Thyroid gland (tissue), 4 donors: ENCODE data around the gene GNG12. TPM values are rescaled to one million over a fixed set of nuclear protein-coding genes. Genes with fewer than 3 reads are reported as not detected.

Experiments used
- DNase-seq, 2 donors: peaks; one replicate each; pipeline ENCODE4 v3.0.0-alpha.2; 2019
- H3K27ac ChIP-seq, 3 donors: fragments of 200-600 bp; sonication (generic); 1 replicate in 2 of 3; 2 replicates in 1 of 3; pipeline ENCODE4 v1.5.1; 2016 to 2019; ENCODE audit warnings: mild to moderate bottlenecking in 1 of 3, moderate library complexity in 1 of 3
- H3K27me3 ChIP-seq: fragments of 200-600 bp; sonication (generic); one replicate; pipeline ENCODE4 v1.5.1; 2019
- H3K36me3 ChIP-seq, 2 donors: fragments of 200-600 bp; sonication (generic); one replicate each; pipeline ENCODE4 v1.5.1; 2016 to 2019
- H3K4me1 ChIP-seq, 2 donors: fragments of 200-600 bp; sonication (generic); one replicate each; pipeline ENCODE4 v1.5.1; 2017 to 2019
- H3K4me3 ChIP-seq, 3 donors: fragments of 200-600 bp; sonication (generic); replicated peaks in 1 of 3; 1 replicate in 2 of 3; 2 replicates in 1 of 3; pipeline ENCODE4 v1.5.1; 2016; ENCODE audit warnings: mild to moderate bottlenecking in 1 of 3
- H3K9me3 ChIP-seq: fragments of 200-600 bp; sonication (generic); one replicate; pipeline ENCODE4 v1.5.1; 2017
- POLR2A ChIP-seq, 2 donors: fragments of 450-650 bp; IDR thresholded peaks; one replicate each; pipeline ENCODE4 v1.6.1; 2017; ENCODE audit warnings: antibody characterized with exemption in 2 of 2, mild to moderate bottlenecking in 2 of 2, moderate library complexity in 1 of 2
- WGBS, 2 donors: methylation state at CpG; one replicate each; pipeline ENCODE4 v1.1.5; 2017; 5-methylcytosine and 5-hydroxymethylcytosine counted together
- intact Hi-C: fragments of 100-400 bp; cut with DNase I; formaldehyde crosslinking; loops from one replicate; pipeline ENCODE4 v1.15.1; 2023
- total RNA-seq, 4 donors: library from RNA; depleted of rRNA; stranded (reverse); fragments of >200 nt; gene quantifications; one replicate each; pipeline ENCODE4 v1.2.3, GENCODE V29; 2016
- TF ChIP-seq, protein P1 (sequence below), 6 experiments: fragments of 200-600 bp in 3 of 6; fragments of 450-650 bp in 3 of 6; sonication (generic) in 3 of 6; IDR thresholded peaks; one replicate each; pipeline ENCODE4 v1.5.1; 2016 to 2019; ENCODE audit warnings: antibody characterized with exemption in 6 of 6, mild to moderate bottlenecking in 2 of 6, inconsistent platforms in 1 of 6, moderate library complexity in 1 of 6

The GNG12 gene
- total RNA-seq, 4 donors from 2014 or later: 100 to 155 (median 127) TPM

DNA sequence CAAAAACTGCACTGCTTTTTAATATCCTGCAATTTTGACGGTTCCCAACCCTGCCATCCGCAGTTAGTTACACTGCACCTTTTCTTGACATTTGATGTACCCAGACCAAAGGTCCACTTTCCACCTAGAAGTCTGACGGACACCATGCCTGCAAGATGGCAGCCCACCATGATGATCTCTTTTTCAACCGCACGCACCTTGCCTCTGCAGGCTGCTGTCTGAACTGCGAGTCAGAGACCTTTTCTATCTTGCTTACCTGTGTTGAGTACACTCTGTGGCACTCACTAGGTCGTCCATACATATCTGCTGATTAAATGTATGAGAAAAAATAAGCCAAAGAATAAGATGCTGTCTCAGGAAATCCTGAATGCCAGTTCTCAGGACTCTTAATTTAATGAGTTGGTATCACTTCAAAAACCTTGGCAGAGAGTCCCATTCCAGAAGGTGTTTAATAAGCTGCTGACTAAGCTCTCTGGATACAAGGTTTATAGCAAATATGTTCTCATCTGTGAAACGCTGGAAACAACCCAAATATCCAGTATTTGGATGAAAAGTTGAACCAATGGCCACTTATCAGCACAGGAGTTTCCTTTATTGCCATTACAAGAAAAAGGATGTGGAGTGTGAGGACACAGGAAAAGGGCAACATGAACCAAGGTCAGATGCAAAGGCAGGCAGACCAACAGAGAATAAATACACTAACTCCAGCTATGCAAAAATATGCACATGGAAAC lies 37.9 kb downstream of the GNG12 start:
- H3K27ac ChIP-seq: no peak overlapping the region
- DNase-seq: no peak
- H3K36me3 ChIP-seq: no peaks in the 10 kb centered on the region
- no peak overlapping the region for H3K4me3 ChIP-seq
- H3K4me1 ChIP-seq: peaks cover 28 to 50% of the 10 kb centered on the region in 2 donors
- TF ChIP-seq, protein P1, sequence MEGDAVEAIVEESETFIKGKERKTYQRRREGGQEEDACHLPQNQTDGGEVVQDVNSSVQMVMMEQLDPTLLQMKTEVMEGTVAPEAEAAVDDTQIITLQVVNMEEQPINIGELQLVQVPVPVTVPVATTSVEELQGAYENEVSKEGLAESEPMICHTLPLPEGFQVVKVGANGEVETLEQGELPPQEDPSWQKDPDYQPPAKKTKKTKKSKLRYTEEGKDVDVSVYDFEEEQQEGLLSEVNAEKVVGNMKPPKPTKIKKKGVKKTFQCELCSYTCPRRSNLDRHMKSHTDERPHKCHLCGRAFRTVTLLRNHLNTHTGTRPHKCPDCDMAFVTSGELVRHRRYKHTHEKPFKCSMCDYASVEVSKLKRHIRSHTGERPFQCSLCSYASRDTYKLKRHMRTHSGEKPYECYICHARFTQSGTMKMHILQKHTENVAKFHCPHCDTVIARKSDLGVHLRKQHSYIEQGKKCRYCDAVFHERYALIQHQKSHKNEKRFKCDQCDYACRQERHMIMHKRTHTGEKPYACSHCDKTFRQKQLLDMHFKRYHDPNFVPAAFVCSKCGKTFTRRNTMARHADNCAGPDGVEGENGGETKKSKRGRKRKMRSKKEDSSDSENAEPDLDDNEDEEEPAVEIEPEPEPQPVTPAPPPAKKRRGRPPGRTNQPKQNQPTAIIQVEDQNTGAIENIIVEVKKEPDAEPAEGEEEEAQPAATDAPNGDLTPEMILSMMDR (IDR thresholded peaks at IDR 0.05): no peak
- TF ChIP-seq POLR2A (IDR thresholded peaks at IDR 0.05): no peak
- no peaks in the 10 kb centered on the region for H3K27me3 ChIP-seq
- intact Hi-C loops: no loop called here
- H3K9me3 ChIP-seq: no peaks in the 10 kb centered on the region
- WGBS, 2 donors: 79 to 91% methylated on average over 8 of the region's 8 CpGs

DNA sequence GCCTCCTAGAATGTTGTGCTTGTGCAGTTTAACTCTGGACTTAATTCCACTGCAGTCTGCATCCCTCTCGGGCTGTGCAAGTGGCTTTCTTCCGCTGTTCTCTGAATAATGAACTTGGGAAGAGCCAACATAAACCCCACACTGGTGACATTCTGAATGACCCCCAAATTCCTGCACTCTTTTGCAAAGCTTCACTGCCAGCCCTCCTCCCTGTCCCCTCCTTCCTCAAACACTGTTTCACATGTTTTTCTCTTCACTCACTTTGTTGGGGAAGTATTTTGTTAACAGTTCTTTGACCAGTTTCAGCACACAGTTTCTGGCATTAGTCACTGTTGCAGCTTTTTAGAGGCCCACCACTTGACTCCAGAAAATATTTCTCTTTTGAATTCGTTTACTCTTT lies 39.7 kb downstream of the GNG12 start:
- intact Hi-C loops: no loop called here
- peak overlapping the region; percentile 43 to 80 (median 63) for H3K27ac ChIP-seq
- H3K27me3 ChIP-seq: no peaks in the 10 kb centered on the region
- H3K36me3 ChIP-seq: no peaks in the 10 kb centered on the region
- no peak overlapping the region for H3K4me3 ChIP-seq
- no peak for TF ChIP-seq POLR2A (IDR thresholded peaks at IDR 0.05)
- TF ChIP-seq, protein P1 (IDR thresholded peaks at IDR 0.05): no peak
- WGBS, 2 donors: 34 to 45% methylated on average over 3 of the region's 3 CpGs
- no peaks in the 10 kb centered on the region for H3K9me3 ChIP-seq
- DNase-seq: no peak
- H3K4me1 ChIP-seq: peaks cover 34 to 60% of the 10 kb centered on the region in 2 donors

DNA sequence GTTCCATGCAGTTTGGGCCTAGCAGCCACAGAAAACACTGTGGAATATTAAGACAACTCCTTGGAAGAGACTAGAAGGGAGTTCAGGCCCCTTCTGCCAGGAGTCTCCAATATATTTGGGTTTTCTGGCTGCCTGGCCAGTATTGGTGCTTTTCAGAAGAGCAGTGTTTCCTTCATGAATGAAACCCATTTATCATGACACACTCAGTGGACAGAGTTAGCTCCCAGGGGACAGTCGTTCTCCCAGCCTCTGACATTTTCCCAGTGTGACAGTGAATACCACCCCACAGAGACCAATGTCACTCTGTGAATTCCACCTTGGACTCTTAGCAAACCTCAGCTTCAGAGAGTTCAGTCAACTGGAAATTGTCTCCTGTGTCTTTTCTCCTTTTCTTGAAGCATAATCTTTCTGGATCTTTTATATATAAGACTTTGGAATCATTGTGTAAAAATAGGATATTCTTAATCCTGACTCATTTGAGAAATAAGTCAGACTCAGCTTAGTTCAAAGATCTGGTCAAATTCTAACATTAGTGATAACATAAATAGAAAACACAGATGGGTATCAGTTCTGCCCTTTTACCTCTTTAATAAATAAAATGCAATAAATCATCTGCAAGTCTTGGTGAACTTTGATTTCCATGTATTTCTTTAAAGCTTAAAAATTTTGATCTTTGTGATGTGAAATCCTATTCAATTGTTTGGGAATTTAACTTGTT lies 40.4 kb downstream of the GNG12 start:
- Histone ChIP-seq H3K9me3 (no peaks in the 10 kb centered on the region), H3K27me3 (no peaks in the 10 kb centered on the region), H3K36me3 (no peaks in the 10 kb centered on the region), H3K4me3 (no peak overlapping the region), H3K4me1 (peaks cover 40 to 66% of the 10 kb centered on the region in 2 donors), H3K27ac (peak overlapping the region; percentile 11 to 80 (median 43))
- intact Hi-C loops: no loop called here
- 44 to 50% methylated on average over 1 of the region's 1 CpG for WGBS, 2 donors
- no peak for TF ChIP-seq POLR2A (IDR thresholded peaks at IDR 0.05)
- TF ChIP-seq, protein P1 (IDR thresholded peaks at IDR 0.05): no peak
- DNase-seq: no peak

DNA sequence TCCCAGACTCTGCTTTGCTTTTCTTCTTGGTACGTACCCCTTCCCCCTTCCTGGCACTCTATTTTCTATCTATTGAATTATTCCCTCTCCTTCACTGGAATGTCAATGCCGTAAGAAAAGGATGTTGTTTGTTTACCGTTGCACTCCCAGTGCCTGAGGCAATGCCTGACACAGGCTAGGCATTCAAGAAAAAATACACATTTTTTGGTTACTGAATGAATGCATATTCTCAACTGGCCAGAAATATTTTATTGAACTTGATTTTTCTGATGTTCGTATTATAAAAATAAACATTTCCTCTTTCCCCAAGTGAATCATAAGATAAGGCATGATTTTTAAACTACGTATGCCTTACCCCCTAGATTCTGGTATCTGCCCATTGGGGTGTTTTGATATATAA lies 41.2 kb downstream of the GNG12 start:
- no peaks in the 10 kb centered on the region for H3K9me3 ChIP-seq
- H3K27me3 ChIP-seq: no peaks in the 10 kb centered on the region
- H3K4me1 ChIP-seq: peaks cover 48 to 74% of the 10 kb centered on the region in 2 donors
- TF ChIP-seq, protein P1 (IDR thresholded peaks at IDR 0.05): no peak
- TF ChIP-seq POLR2A (IDR thresholded peaks at IDR 0.05): no peak
- whole genome bisulfite sequencing, 2 donors: 68 to 69% methylated on average over 5 of the region's 5 CpGs
- intact Hi-C loops: no loop called here
- DNase-seq: no peak
- H3K4me3 ChIP-seq: no peak overlapping the region
- H3K36me3 ChIP-seq: no peaks in the 10 kb centered on the region
- H3K27ac ChIP-seq: peak overlapping the region in 2 of 3 donors; percentile 43 to 80

DNA sequence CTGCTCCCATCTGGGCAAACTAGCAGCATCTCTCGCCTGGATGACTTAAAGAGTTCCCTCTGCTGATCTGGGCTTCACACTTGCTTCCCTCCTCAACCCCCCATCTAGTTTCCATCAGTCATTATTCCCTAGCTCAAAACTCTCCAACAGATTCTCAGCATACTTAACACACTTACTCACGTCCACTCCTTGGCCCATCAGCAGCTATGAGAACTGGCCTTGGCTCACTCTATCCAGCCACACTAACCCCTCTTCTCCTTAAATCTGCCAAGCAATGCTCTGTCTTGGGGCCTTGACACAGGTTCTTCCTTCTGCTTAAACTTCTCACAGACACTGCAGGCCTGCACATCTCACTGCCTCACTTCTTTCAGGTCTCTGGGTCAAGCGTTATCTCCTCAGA lies 41.6 kb downstream of the GNG12 start:
- H3K36me3 ChIP-seq: no peaks in the 10 kb centered on the region
- intact Hi-C loops: no loop called here
- TF ChIP-seq POLR2A (IDR thresholded peaks at IDR 0.05): no peak
- TF ChIP-seq, protein P1 (IDR thresholded peaks at IDR 0.05): no peak
- DNase-seq: peak; percentile 30 to 39
- 60 to 61% methylated on average over 3 of the region's 3 CpGs for WGBS, 2 donors
- no peaks in the 10 kb centered on the region for H3K27me3 ChIP-seq
- no peaks in the 10 kb centered on the region for H3K9me3 ChIP-seq
- peak overlapping the region in 2 of 3 donors; percentile 0 to 43 for H3K27ac ChIP-seq
- H3K4me1 ChIP-seq: peaks cover 50 to 77% of the 10 kb centered on the region in 2 donors
- no peak overlapping the region for H3K4me3 ChIP-seq
